ENCODE results near the gene MTIF2.
"Not testable (repeated sequence)": the region's sequence is repeated elsewhere in the genome, so short reads cannot be mapped to it uniquely, and the experiment has no call there.

The MTIF2 gene, protein sequence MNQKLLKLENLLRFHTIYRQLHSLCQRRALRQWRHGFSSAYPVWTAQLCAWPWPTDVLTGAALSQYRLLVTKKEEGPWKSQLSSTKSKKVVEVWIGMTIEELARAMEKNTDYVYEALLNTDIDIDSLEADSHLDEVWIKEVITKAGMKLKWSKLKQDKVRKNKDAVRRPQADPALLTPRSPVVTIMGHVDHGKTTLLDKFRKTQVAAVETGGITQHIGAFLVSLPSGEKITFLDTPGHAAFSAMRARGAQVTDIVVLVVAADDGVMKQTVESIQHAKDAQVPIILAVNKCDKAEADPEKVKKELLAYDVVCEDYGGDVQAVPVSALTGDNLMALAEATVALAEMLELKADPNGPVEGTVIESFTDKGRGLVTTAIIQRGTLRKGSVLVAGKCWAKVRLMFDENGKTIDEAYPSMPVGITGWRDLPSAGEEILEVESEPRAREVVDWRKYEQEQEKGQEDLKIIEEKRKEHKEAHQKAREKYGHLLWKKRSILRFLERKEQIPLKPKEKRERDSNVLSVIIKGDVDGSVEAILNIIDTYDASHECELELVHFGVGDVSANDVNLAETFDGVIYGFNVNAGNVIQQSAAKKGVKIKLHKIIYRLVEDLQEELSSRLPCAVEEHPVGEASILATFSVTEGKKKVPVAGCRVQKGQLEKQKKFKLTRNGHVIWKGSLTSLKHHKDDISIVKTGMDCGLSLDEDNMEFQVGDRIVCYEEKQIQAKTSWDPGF

DNA sequence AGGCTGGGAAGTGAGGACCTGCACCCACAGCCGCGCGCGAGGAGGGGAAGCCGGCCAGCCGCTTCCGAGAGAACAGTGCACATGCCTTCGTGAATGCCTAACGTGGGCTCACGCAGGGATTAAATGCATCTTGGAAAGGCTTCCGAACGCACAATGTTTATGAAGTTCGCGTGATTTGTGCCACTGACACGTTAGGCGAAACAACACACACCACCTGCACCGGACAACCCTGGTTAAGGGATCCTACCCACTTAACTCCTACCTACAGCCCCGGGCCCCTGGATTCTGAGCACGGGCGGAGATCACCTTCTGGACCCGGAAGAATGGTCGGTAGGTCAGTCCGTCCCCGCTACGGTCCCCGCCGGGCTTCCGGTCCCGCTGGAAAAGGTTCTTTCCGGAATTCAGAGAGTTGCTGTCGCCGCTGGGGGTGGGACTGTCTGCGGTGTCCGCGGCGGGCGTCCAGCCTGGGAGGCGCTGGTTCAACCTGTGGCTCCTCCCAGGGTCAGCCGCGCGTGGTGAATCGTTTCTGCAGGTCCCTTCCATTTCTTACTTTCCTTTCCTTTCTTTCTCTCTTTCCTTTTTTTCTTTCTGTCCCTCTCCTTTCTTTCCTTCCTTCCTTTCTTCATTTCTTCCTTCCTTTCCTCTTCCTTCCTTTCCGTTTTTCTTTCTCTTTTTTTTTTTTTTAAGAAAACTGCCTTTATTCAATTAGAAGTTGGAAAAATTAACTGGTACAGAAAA is at the start of gene MTIF2:
TSS of gene MTIF2 (minus strand) at position 325 of the 738 bp plus-strand sequence. CDS start 5,373 bp downstream, outside the sequence.
- peak; percentile 91 for DNase-seq

DNA sequence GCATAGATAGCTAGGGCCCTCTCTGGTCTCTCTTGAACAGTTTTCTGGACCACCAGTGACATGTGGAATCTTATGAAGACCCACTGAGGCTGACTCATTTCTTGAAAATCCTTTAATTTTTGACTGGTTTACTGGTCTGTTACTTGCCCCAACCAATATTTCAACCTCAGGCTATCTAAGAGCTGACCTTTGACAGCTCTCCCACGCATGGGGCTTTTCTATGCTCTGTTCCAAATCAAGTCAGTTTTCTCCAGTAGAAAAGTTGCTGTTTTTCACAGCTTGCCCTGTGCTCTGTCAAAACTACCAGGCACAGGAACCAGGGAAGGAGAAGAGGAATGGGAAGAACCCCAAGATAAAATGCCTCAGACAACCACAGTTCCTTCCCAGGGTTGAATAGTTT is 46.0 kb upstream of the MTIF2 start:
- no peak for DNase-seq

DNA sequence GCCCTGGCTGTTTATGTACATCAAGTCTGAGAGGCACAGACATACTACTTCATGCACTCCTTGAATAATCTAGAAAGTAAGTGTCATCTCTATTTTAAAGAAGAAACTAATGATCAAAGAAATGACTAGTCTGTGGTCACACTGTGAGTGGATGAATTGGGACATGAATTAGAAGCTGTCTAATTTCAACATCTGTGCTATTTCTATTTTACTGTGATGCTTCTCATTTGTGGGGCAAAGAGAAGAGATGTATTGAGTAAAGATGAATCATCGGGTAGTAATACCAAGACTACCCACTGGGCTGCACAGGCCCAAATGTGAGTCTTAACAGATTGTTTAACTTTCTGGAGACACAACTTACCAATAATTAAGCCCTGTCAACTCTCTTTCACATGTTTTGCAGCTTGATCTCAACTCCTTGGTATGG is 42.4 kb upstream of the MTIF2 start:
- no peak for DNase-seq

DNA sequence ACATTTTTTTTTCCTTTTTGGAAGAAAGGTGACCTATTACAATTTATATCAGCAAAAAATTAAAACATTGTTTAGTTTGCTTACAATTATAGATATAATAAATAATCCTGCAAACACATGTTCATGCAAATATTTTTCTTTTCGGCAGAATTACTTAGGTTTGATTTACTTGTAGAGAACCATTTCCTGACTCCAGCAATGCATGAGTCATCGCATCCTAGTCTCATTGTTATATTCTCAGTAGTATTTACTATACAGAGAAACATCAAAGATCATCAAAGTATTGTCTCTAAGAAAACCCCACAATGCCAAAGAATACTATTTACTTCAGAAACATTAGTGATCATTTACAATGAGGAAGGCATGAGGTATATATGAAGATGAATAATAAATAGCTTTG is 40.4 kb upstream of the MTIF2 start:
- DNase-seq: no peak

DNA sequence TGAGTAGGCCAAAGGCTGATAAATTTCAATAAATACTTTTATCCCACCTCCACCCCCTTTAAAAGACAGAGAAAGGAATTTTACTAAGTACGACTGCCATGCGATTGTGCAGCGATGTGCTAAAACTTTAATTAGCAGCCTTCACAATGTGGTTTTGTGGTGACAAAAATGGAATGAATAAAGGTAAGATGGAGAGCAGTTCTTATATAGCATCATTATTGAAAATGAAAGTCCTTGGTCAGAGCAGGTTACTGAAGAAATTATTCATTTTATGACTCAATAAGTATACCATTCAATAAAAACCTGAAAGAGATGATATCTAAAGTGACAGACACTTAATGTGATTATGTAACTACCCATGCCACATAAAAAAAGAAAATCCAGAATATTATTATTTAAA is 33.2 kb upstream of the MTIF2 start:
- DNase-seq: no peak

DNA sequence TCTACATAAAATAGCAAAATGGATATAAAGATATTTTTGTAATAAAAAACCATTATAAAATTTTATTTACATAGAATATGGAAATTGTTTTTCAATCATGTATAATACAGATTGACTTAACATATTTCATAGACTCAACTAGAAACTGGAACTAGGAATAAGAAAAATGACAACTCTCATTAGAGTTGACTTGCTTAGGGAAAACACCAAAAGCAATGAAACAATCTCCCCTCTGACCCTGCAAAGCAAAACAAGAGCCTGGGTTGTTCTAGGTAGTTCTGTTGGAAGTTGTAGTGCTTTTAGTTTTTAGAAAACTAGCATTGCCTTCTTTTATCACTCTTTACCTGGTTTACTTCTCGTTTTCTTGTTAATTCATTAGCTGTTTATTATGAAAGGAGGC is 32.2 kb upstream of the MTIF2 start:
- DNase-seq: no peak

DNA sequence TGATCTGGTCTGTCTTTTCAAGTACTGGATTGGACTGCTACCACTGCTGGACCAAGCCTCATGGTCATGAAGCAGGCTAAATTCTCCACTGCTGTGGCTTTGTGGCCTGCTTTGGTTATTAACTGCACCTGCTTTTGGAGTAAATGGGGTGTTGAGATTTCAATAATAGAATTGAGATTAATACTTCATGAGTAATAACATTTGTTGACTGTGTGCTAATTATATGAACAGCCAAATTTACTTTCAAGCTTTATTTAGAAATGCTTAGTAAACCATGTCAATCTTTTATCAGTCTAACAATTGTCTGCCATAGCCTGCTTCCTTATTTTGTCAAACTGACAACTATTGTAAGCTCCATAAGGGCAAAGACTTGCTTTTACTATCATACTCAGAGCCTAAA is 27.4 kb upstream of the MTIF2 start:
- no peak for DNase-seq

DNA sequence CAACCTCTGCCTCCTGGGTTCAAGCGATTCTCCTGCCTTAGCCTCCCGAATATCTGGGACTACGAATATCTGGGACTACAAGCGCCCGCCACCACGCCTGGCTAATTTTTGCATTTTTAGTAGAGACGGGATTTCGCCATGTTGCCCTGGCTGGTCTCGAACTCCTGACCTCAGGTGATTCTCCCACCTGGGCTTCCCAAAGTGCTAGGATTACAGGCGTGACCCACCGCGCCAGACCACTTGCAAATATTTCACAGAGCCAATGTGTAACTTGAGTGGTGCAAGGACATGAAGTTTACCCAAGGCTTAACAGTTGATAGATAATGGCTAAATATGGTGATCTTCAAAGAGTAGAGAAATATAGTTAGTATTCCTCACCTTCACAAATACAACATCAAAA is 14.1 kb upstream of the MTIF2 start:
- no peak for DNase-seq

DNA sequence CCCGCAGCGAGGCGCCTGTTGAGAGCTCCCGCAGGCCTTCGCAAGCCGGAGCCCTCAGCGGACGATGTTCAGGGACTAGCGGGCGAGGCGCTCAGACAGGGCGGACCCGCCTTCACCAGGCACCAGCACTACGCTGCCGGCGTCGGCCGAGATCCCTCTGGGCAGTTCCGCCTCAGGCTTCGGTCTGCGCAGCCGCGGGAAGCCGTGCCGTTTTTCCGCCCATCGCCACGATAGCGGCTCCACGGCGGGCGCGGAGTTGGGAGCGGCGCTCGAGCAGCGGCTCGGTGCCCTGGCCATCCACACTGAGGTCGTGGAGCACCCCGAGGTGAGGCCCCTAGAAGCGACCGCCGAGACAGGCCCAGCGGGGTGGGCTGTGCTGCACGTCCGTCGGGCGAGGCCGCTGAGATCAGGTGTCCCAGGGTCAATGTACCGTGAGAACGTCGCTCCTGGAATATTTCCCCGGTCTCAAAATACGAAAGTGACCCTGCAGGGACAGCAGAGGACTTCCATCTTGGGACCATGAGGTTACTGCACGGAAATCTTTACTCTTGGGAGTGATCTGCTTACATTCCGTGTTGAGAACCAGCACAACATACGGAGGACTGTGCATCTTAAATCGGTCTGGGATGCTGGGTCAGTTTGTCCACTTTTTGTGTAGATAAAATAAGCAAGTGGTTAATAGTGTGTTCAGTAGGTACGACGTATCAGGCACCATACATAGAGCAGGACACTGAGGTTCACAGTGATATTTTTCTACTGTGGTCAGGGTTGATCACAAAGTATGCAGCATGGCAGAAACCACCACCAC is 13.3 kb upstream of the MTIF2 start:
- peak; percentile 52 for DNase-seq

DNA sequence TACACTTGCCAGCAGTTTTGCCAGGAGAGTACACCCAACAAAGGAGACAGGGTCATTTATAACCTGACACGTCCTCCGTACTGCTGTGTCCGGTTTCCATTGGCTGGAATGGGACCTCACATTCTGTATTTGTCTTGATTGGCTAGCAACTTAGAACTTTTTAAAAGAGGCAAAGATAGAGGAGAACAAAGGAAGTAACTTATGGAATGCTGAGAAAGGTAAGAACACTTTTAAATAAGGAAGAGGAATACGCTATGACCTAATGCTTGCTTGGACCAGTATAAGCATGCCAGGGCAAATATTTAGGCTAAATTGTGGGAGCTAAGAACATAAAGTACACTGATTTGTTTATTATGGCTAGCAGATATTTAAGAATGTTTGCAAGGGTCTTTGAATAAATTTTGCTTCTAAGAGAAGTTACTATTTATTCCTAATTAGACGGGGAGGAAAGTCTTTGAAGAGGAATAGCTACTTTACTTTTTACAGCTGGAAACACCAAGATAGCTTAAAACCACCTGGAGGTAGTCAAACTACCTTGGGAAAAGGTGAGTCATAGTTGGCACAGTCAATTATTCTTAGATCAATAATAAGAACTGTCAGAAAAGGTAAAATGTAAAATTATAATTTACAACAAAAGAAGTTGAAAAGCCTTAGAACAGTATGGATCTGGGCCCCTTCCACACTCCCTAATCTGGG is 12.0 kb upstream of the MTIF2 start:
- DNase-seq: not testable (repeated sequence)

DNA sequence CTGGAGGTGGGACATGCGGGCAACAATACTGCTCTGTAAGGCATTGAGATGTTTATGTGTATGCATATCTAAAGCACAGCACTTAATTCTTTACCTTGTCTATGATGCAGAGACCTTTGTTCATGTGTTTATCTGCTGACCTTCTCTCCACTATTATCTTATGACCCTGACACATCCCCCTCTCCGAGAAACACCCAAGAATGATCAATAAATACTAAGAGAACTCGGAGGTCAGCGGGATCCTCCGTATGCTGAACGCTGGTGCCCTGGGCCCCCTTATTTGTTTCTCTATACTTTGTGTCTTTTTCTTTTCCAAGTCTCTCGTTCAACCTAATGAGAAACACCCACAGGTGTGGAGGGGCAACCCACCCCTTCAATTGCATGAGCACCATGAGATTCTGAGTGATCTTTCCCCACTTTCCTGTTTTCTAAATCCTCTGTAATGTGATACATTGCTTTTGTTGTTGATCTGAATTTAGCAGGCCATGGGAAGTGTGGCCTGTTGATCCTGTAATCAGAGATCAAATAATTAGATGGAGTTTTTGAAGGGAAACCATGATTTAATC is 10.9 kb upstream of the MTIF2 start:
- not testable (repeated sequence) for DNase-seq

DNA sequence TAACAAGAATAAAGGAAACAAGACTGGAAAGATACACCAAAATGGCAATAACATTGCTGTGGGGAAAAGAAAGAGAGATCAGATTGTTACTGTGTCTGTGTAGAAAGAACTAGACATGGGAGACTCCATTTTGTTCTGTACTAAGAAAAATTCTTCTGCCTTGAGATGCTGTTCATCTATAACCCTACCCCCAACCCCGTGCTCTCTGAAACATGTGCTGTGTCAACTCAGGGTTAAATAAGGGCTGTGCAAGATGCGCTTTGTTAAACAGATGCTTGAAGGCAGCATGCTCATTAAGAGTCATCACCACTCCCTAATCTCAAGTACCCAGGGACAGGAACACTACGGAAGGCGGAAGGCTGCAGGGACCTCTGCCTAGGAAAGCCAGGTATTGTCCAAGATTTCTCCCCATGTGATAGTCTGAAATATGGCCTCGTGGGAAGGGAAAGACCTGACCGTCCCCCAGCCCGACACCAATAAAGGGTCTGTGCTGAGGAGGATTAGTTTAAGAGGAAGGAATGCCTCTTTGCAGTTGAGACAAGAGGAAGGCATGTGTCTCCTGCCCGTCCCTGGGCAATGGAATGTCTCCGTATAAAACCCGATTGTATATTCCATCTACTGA is 10.3 kb upstream of the MTIF2 start:
- DNase-seq: not testable (repeated sequence)

DNA sequence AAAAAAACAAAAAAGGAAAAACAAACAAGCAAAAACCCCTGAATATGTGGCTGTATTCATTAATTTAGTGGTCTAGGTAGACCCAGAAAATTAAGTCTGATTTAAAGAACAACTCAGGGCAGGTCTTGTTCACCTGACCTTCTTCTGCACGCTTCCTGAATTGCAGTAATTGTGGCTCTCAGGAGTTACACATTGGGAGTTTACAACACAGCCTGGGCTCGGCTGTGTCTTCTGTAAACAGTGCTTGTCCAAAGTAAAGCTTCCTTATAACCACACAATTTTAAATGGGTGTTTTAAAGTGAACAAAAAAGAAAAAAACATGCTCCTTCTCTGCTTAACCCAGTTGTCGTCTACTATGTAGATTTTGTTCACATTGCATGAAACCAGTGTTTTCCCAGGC is 8.3 kb upstream of the MTIF2 start:
- DNase-seq: no peak

DNA sequence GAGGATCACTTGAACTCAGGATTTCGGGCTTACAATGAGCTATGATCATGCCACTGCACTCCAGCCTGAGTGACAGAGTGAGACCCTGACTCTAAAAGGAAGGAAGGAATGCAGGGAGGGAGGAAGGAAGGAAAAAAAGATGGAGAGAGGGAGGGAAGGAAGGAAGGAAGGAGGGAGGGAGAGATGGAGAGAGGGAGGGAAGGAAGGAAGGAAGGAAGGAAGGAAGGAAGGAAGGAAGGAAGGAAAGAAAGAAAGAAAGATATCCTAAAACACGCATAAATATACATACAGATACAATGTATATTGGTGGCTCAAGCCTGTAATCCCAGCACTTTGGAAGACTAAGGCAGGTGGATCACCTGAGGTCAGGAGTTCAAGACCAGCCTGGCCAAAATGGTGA is 5.3 kb upstream of the MTIF2 start:
- DNase-seq: not testable (repeated sequence)

DNA sequence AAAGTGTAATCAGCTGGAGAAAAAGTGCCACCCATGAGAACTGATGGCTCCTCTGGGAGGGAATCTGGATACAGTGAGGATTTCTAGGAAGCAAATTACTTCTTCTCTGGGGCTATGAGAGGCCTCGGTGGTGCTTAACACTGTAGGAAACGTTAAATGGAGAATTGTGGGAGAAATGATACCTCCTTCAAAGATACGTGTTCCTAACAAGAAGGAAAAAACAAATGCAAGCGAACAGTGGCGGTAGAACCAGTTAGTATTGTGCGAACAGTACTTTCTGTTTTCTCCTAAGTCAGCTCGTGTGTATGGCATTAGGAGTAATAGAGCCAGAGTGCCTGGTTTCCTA is 587 bp upstream of the MTIF2 start:
- no peak for DNase-seq

DNA sequence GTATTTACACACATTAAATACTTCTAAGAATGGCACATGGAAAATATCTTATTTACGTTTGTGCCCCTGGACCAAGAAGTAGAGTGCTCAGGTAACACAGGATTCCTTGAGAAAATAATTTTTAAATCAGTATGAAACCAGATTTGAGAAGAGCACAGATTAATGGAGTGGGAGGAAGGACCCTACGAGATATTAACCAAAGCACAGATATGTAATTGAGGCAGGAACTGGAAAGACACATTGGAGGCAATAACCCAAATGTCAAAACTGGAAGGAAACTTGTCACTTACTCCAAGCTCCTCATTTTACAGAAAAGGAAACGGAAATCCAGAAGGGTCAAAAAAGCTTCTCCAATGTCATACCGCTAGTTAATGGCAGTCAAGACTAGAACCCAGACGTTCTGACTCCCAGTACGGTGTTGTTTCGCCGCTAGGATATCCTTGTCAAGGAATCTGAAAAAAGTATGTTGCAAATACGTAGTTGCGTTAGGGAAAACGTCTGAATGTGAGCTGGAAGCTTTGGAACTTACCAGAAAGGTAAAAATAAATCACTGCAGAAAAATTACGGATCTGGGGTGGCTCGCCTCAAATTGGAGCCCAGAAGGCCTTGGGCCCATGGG is 634 bp downstream of the MTIF2 start:
- no peak for DNase-seq

DNA sequence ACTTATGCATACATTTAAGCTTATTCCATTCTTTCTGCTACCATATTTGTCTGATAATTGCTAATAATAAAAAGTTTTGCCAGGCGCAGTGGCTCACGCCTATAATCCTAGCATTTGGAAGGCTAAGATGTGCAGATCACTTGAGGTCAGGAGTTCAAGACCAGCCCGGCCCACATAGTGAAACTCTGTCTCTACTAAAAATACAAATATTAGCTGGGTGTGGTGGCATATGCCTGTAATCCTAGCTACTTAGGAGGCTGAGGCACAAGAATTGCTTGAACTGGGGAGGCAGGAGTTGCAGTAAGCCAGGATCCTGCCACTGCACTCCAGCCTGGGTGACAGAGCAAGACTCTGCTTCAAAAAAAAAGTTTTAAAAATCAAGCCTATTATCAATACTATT is 9.4 kb downstream of the MTIF2 start:
- DNase-seq: not testable (repeated sequence)

DNA sequence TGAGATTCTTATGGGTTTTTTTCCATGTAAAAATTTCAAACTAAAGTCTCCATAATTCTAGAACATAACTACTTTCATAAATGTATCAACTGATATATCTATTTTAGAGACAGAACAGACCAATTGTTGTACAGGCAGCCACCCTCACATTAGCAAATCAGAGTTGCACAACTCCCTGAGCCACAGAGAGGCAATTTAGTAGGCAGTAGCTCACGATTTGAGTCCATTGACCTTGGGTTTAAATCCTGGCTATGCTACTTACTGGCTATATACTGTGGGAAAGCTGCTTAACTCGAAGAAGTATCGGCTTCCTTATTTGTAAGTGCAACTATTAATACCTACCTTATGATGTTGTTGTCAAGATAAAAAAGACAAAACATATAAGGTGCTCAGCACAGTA is 16.2 kb downstream of the MTIF2 start:
- DNase-seq: no peak

DNA sequence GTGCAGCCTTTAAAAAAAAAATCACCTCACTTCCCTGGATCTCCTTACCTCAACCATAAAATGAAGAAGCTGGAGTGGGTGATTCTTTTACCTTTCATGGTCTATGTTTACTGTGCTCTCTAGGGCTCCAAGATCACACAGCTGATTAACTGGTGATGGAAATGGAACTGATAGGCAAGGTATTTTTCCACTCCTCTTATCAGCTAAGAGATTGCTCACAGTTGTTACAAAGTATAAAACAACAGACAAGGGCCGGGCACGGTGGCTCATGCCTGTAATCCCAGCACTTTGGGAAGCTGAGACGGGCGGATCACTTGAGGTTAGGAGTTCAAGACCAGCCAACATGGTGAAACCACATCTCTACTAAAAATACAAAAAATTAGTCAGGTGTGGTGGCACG is 22.0 kb downstream of the MTIF2 start:
- no peak for DNase-seq

DNA sequence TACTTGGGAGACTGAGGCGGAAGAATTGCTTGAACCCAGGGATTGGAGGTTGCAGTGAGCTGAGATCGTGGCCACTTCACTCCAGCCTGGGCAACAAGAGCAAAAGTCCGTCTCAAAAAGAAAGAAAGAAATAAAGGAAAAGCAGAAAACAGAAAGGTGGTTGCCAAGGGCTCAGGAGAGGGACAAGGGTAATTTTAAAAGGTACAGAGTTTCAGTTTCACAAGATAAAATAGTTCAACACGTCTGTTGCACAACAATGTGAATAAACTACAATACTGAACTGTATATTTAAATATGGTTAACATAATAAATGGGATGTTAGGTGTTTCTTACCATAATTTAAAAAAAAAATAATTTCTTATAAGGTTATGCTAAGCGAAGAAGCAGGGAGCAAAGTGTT is 23.6 kb downstream of the MTIF2 start:
- no peak for DNase-seq

DNA sequence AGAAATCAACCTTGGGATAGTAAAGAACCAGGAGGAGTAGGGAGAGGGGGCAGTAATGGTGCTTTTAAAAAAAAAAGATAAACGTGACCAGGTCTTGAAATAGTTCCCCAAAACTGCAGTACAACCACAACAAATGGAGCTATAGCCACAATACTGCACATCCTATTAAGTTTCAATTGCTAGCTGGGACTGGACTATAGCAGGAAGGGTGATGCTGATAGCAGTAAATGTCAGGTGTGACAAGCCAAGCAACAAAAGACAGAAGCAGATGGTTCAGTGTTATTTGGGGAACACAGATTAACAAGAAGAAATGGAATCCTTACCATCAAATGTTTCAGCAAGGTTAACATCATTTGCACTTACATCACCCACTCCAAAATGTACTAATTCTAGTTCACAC is 26.4 kb downstream of the MTIF2 start:
- DNase-seq: no peak

Data from T1000 (cell line).